HCT116 (cell line): Measurements from ENCODE around the gene GGT6. TPM values are rescaled to one million over a fixed set of nuclear protein-coding genes. Genes with fewer than 3 reads are reported as not detected.
"Not testable (repeated sequence)": the region's sequence is repeated elsewhere in the genome, so short reads cannot be mapped to it uniquely, and the experiment has no call there.

ENCODE experiments used
- ATAC-seq: fragments of 200-7000 bp; cut with Tn5 transposase; 2 replicates; pipeline ENCODE4 v1.9.1; 2020; ENCODE audit warnings: mild to moderate bottlenecking, moderate library complexity
- BruUV-seq: library from RNA; stranded (reverse); fragments of 400-500 nt; replicated peaks from 2 replicates; lab custom pipeline; 2021; lab: Mats Ljungman, UMichigan
- CTCF ChIA-PET: fragments of 300-600 bp; sonication (Branson Sonifier 250); formaldehyde crosslinking; loops from one replicate; lab custom pipeline; 2021; ENCODE audit warnings: antibody characterized with exemption; lab: Charles Lee
- POLR2A ChIA-PET: fragments of 300-600, 350-600 bp; sonication (Branson Sonifier 250); formaldehyde crosslinking; loops from one replicate; lab custom pipeline; 2021; ENCODE audit warnings: antibody characterized with exemption; lab: Charles Lee
- RAD21 ChIA-PET, 2 experiments: fragments of 300-600 bp; sonication (Branson Sonifier 250); formaldehyde crosslinking; loops; one replicate each; lab custom pipeline; 2023; ENCODE audit warnings: low total read pairs in 2 of 2; ENCODE audit not compliant: uncharacterized antibody in 2 of 2, unreplicated experiment in 2 of 2, low non-redundant PET in 1 of 2; lab: Charles Lee
- DNase-seq: peaks from one replicate; pipeline ENCODE4 v3.0.0-alpha.2; 2010; ENCODE audit warnings: low read depth, low spot score
- H2AFZ ChIP-seq: fragments of 200-600 bp; shearing (Covaris generic), sonication (generic); 2 replicates; pipeline ENCODE4 v1.6.1; 2017; ENCODE audit warnings: low read depth, mixed run types, mixed read lengths, antibody characterized with exemption, low read length; ENCODE audit not compliant: poor library complexity, severe bottlenecking
- H3K27ac ChIP-seq: 2 replicates; pipeline ENCODE4 v1.5.1; 2012; ENCODE audit warnings: low read depth, low read length
- H3K27me3 ChIP-seq: fragments of 200-600 bp; sonication (generic); 2 replicates; pipeline ENCODE4 v1.6.1; 2016; ENCODE audit warnings: mixed run types, low read length, mixed read lengths; ENCODE audit not compliant: insufficient read depth
- H3K36me3 ChIP-seq, 2 experiments: fragments of 200-500 bp in 1 of 2; fragments of 200-600 bp in 1 of 2; sonication (Bioruptor generic) in 1 of 2; sonication (generic) in 1 of 2; 2 replicates each; pipeline versions ENCODE4 v1.5.1 to v1.6.1; 2014 to 2016; ENCODE audit warnings: low read length in 2 of 2, inconsistent platforms in 1 of 2, mixed read lengths in 1 of 2, mixed run types in 1 of 2; ENCODE audit not compliant: insufficient read depth in 2 of 2, control insufficient read depth in 1 of 2
- H3K4me1 ChIP-seq, 2 experiments: fragments of 200-600 bp in 1 of 2; sonication (generic) in 1 of 2; 2 replicates each; pipeline versions ENCODE4 v1.5.1 to v1.6.1; 2012 to 2017; ENCODE audit warnings: low read length in 2 of 2, inconsistent platforms in 1 of 2, mild to moderate bottlenecking in 1 of 2, mixed read lengths in 1 of 2, mixed run types in 1 of 2, moderate library complexity in 1 of 2; ENCODE audit not compliant: insufficient read depth in 2 of 2, control insufficient read depth in 1 of 2
- H3K4me2 ChIP-seq: fragments of 200-600 bp; sonication (generic); 2 replicates; pipeline ENCODE4 v1.6.1; 2017; ENCODE audit warnings: mixed run types, low read length, mixed read lengths
- H3K4me3 ChIP-seq, 2 experiments: fragments of 200-600 bp in 1 of 2; sonication (generic) in 1 of 2; replicated peaks in 1 of 2; 2 replicates each; pipeline ENCODE4 v1.5.1; 2011 to 2016; ENCODE audit warnings: low read length in 2 of 2, control low read depth in 1 of 2, low read depth in 1 of 2, mild to moderate bottlenecking in 1 of 2, mixed read lengths in 1 of 2, mixed run types in 1 of 2
- H3K79me2 ChIP-seq: fragments of 200-600 bp; sonication (generic); 2 replicates; pipeline ENCODE4 v1.6.1; 2017; ENCODE audit warnings: mild to moderate bottlenecking, mixed run types, low read length, moderate library complexity, mixed read lengths; ENCODE audit not compliant: insufficient read depth
- H3K9ac ChIP-seq: fragments of 200-600 bp; sonication (generic); 2 replicates; pipeline ENCODE4 v1.6.1; 2016; ENCODE audit warnings: low read length, mixed read lengths
- H3K9me2 ChIP-seq: fragments of 200-600 bp; sonication (generic), shearing (Covaris generic); 2 replicates; pipeline ENCODE4 v1.6.1; 2017; ENCODE audit warnings: mixed run types, mild to moderate bottlenecking, moderate library complexity; ENCODE audit not compliant: insufficient read depth
- H3K9me3 ChIP-seq, 2 experiments: fragments of 200-500 bp in 1 of 2; fragments of 200-600 bp in 1 of 2; sonication (Bioruptor generic) in 1 of 2; sonication (generic) in 1 of 2; 2 replicates each; pipeline ENCODE4 v1.6.1; 2014 to 2017; ENCODE audit warnings: low read length in 2 of 2, mixed read lengths in 2 of 2, inconsistent platforms in 1 of 2, low read depth in 1 of 2, mild to moderate bottlenecking in 1 of 2, mixed run types in 1 of 2, moderate library complexity in 1 of 2; ENCODE audit not compliant: control insufficient read depth in 1 of 2, insufficient read depth in 1 of 2
- H4K20me1 ChIP-seq: fragments of 200-600 bp; sonication (generic), shearing (Covaris generic); 2 replicates; pipeline ENCODE4 v1.6.1; 2017; ENCODE audit warnings: mixed run types, mild to moderate bottlenecking, moderate library complexity; ENCODE audit not compliant: insufficient read depth
- ATF3 ChIP-seq: IDR thresholded peaks from 2 replicates; pipeline ENCODE4 v1.6.1; 2012
- CTCF ChIP-seq, 3 experiments: fragments of 200-600 bp in 1 of 3; sonication (generic) in 1 of 3; IDR thresholded peaks in 2 of 3; conservative IDR thresholded peaks in 1 of 3; 2 replicates each; pipeline ENCODE4 v1.5.1; 2012 to 2017; ENCODE audit warnings: low read depth in 2 of 3, low read length in 2 of 3, antibody characterized with exemption in 1 of 3, borderline replicate concordance in 1 of 3, control low read depth in 1 of 3, mild to moderate bottlenecking in 1 of 3, mixed read lengths in 1 of 3, mixed run types in 1 of 3, moderate library complexity in 1 of 3; ENCODE audit not compliant: insufficient read depth in 1 of 3
- ELF1 ChIP-seq: IDR thresholded peaks from 2 replicates; pipeline ENCODE4 v1.6.1; 2012; ENCODE audit warnings: low read depth, borderline replicate concordance
- EZH2 ChIP-seq: fragments of 200-600 bp; sonication (generic); IDR thresholded peaks from 2 replicates; pipeline ENCODE4 v1.6.1; 2017; ENCODE audit warnings: antibody characterized with exemption, mixed run types
- EZH2phosphoT487 ChIP-seq: fragments of 200-600 bp; IDR thresholded peaks from 2 replicates; pipeline ENCODE4 v1.6.1; 2018; ENCODE audit warnings: antibody characterized with exemption, borderline replicate concordance
- JUND ChIP-seq: IDR thresholded peaks from 2 replicates; pipeline ENCODE4 v1.6.1; 2012
- POLR2AphosphoS5 ChIP-seq: IDR thresholded peaks from 2 replicates; pipeline ENCODE4 v1.6.1; 2011; ENCODE audit warnings: mild to moderate bottlenecking, low read depth, low read length, moderate library complexity
- RAD21 ChIP-seq: IDR thresholded peaks from 2 replicates; pipeline ENCODE4 v1.6.1; 2012; ENCODE audit warnings: low read depth, mild to moderate bottlenecking
- SIN3A ChIP-seq: IDR thresholded peaks from 2 replicates; pipeline ENCODE4 v1.6.1; 2012; ENCODE audit warnings: low read depth
- SRF ChIP-seq: IDR thresholded peaks from 2 replicates; pipeline ENCODE4 v1.6.1; 2012; ENCODE audit warnings: low read depth
- ZNF274 ChIP-seq: fragments of 200-500 bp; sonication (Bioruptor generic); IDR thresholded peaks from 2 replicates; pipeline ENCODE4 v1.6.1; 2014; ENCODE audit warnings: mild to moderate bottlenecking, low read depth, low read length, inconsistent platforms
- intact Hi-C: fragments of 100-400 bp; cut with micrococcal nuclease; formaldehyde crosslinking; loops from 2 replicates; pipeline ENCODE4 v1.10.0; 2022
- total RNA-seq: library from RNA; stranded (reverse); gene quantifications from one replicate; pipeline ENCODE4 v1.2.1, GENCODE V29; 2021; ENCODE audit not compliant: unreplicated experiment
- TF ChIP-seq, protein P1 (sequence below): IDR thresholded peaks from 2 replicates; pipeline ENCODE4 v1.6.1; 2012; ENCODE audit warnings: low read depth

The GGT6 gene
- total RNA-seq, 1 experiment from 2014 or later: 0.10 TPM

DNA sequence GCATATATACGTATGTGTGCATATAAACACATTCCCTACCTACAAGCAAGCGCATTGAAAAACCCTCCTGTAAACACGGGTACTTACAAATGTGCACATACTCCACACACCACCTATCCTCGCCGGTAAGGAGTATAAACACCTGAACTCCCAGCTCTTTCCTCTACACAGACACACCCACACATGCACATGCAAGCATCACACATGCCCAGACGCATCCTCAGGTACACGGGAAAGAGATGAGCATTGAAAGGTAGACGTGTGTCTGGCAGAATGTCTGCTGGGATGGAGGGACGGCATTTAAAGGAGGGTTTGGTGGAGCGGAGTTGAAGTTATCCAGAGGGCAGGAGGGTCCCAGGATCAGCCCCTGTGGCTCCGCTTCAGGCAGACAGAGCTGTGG is 19.3 kb upstream of the GGT6 start:
- Histone ChIP-seq H4K20me1 (no peaks in the 10 kb centered on the region), H3K4me3 (no peak overlapping the region), H3K36me3 (no peaks in the 10 kb centered on the region), H3K9me2 (no peaks in the 10 kb centered on the region), H3K79me2 (no peaks in the 10 kb centered on the region), H3K4me2 (no peak overlapping the region), H3K27ac (no peak overlapping the region), H3K27me3 (peaks cover 5% of the 10 kb centered on the region; the same call in 1 of the 2 replicates), H2AFZ (no peak overlapping the region), H3K9ac (no peak overlapping the region), H3K9me3 (no peaks in the 10 kb centered on the region), H3K4me1 (peaks cover 5 to 15% of the 10 kb centered on the region in 2 experiments; a peak in 3 of 4 replicates)
- no peak for ATAC-seq
- ChIA-PET CTCF (interaction anchor here (0.7 kb wide), 1 partner anchor 14 kb away, joined by 5 read pairs; no protein-coding TSS in a partner anchor), POLR2A (interaction anchor here (0.6 kb wide), 1 partner anchor 69 kb away, joined by 3 read pairs; no protein-coding TSS in a partner anchor), RAD21 (no interaction called here)
- intact Hi-C loops: no loop called here
- TF ChIP-seq RAD21 (no peak), ATF3 (no peak), SIN3A (no peak), EZH2phosphoT487 (no peak), EZH2 (no peak), POLR2AphosphoS5 (no peak), JUND (no peak), ZNF274 (no peak), ELF1 (no peak), SRF (no peak), CTCF (IDR thresholded peaks at IDR 0.05 in 2 of 3, conservative IDR thresholded peaks at IDR 0.05 in 1 of 3; ENCODE audit: borderline replicate concordance in 1 of 3, insufficient read depth in 1 of 3, low read depth in 2 of 3, low read length in 2 of 3) (no peak)
- TF ChIP-seq, protein P1, sequence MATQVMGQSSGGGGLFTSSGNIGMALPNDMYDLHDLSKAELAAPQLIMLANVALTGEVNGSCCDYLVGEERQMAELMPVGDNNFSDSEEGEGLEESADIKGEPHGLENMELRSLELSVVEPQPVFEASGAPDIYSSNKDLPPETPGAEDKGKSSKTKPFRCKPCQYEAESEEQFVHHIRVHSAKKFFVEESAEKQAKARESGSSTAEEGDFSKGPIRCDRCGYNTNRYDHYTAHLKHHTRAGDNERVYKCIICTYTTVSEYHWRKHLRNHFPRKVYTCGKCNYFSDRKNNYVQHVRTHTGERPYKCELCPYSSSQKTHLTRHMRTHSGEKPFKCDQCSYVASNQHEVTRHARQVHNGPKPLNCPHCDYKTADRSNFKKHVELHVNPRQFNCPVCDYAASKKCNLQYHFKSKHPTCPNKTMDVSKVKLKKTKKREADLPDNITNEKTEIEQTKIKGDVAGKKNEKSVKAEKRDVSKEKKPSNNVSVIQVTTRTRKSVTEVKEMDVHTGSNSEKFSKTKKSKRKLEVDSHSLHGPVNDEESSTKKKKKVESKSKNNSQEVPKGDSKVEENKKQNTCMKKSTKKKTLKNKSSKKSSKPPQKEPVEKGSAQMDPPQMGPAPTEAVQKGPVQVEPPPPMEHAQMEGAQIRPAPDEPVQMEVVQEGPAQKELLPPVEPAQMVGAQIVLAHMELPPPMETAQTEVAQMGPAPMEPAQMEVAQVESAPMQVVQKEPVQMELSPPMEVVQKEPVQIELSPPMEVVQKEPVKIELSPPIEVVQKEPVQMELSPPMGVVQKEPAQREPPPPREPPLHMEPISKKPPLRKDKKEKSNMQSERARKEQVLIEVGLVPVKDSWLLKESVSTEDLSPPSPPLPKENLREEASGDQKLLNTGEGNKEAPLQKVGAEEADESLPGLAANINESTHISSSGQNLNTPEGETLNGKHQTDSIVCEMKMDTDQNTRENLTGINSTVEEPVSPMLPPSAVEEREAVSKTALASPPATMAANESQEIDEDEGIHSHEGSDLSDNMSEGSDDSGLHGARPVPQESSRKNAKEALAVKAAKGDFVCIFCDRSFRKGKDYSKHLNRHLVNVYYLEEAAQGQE: no peak
- BruUV-seq: no TSS peak
- DNase-seq: no peak

GRCh38 chr17:4578349-4578748 is 18.0 kb upstream of the GGT6 start:
- RAD21 ChIA-PET: not testable (repeated sequence)

More at GRCh38 chr17:4578349-4578748, 18.0 kb upstream of the GGT6 start:
- H3K27ac ChIP-seq, H3K9me3 ChIP-seq, BruUV-seq, H3K36me3 ChIP-seq, H3K79me2 ChIP-seq, H3K9ac ChIP-seq, ATAC-seq, CTCF ChIA-PET, H3K27me3 ChIP-seq, H3K4me2 ChIP-seq, DNase-seq, H3K4me1 ChIP-seq, intact Hi-C loops, H4K20me1 ChIP-seq, POLR2A ChIA-PET, H3K4me3 ChIP-seq, H3K9me2 ChIP-seq, H2AFZ ChIP-seq: not testable (repeated sequence)
